HepG2 (cell line): ENCODE data around the gene MCRIP2. TPM values are rescaled to one million over a fixed set of nuclear protein-coding genes. Genes with fewer than 3 reads are reported as not detected.

Experiments
- AGO2 ChIP-seq: fragments of 200-400 bp; formaldehyde crosslinking; optimal IDR thresholded peaks from 2 replicates; pipeline ENCODE3; 2017; ENCODE audit warnings: mild to moderate bottlenecking, low read depth, low read length, moderate library complexity
- ETV6 ChIP-seq: sonication (generic); formaldehyde crosslinking; conservative IDR thresholded peaks from 2 replicates; pipeline ENCODE4 v1.4.0; 2020; ENCODE audit warnings: missing genetic modification reagents
- HCFC1 ChIP-seq: fragments of 150-350 bp; IDR thresholded peaks from 2 replicates; pipeline ENCODE4 v1.6.1; 2014; ENCODE audit warnings: low read depth, low read length
- KLF6 ChIP-seq: IDR thresholded peaks from 2 replicates; pipeline ENCODE4 v1.8.0; 2016; ENCODE audit warnings: missing biosample characterization, missing genetic modification reagents
- NAIF1 ChIP-seq: sonication (generic); formaldehyde crosslinking; IDR thresholded peaks from 2 replicates; pipeline ENCODE4 v1.5.0; 2020; ENCODE audit warnings: mild to moderate bottlenecking, missing genetic modification reagents, borderline replicate concordance
- SP1 ChIP-seq, 2 experiments: fragments of 450-650 bp in 1 of 2; sonication (generic) in 1 of 2; formaldehyde crosslinking in 1 of 2; IDR thresholded peaks; 2 replicates each; pipeline versions ENCODE4 v1.4.0 to v1.6.1; 2016 to 2020; ENCODE audit warnings: missing genetic modification reagents in 1 of 2
- SP4 ChIP-seq: sonication (generic); formaldehyde crosslinking; IDR thresholded peaks from 2 replicates; pipeline ENCODE4 v1.8.1; 2023; ENCODE audit warnings: mild to moderate bottlenecking, missing genetic modification reagents
- ZC3H13 ChIP-seq: sonication (generic); formaldehyde crosslinking; IDR thresholded peaks from 2 replicates; pipeline ENCODE4 v1.8.1; 2023; ENCODE audit warnings: mild to moderate bottlenecking, missing genetic modification reagents, moderate library complexity
- ZNF260 ChIP-seq: sonication (generic); formaldehyde crosslinking; IDR thresholded peaks from 2 replicates; pipeline ENCODE4 v1.4.0; 2020; ENCODE audit warnings: missing genetic modification reagents, low read depth, mild to moderate bottlenecking, borderline replicate concordance
- ZNF484 ChIP-seq: sonication (generic); formaldehyde crosslinking; IDR thresholded peaks from 2 replicates; pipeline ENCODE4 v1.5.1; 2020; ENCODE audit warnings: mild to moderate bottlenecking, low read depth, missing genetic modification reagents, borderline replicate concordance
- ZNF780A ChIP-seq: sonication (generic); formaldehyde crosslinking; IDR thresholded peaks from 2 replicates; pipeline ENCODE4 v1.8.0; 2022; ENCODE audit warnings: mild to moderate bottlenecking, missing genetic modification reagents, moderate library complexity
- polyA plus RNA-seq, 8 experiments: library from polyadenylated mRNA; depleted of rRNA in 3 of 8; stranded (reverse) in 7 of 8; unstranded in 1 of 8; fragments of >200 nt; fragmentation: Illumina TruSeq in 4 of 8; extraction: Trizol in 4 of 8; gene quantifications; 2 replicates each; pipeline versions ENCODE4 v1.2.1 to v1.2.3, GENCODE V29; 2011 to 2016; ENCODE audit warnings: low read depth in 4 of 8, missing spikeins in 1 of 8, mixed read lengths in 1 of 8; ENCODE audit not compliant: insufficient read depth in 1 of 8
- total RNA-seq, 5 experiments: library from RNA; depleted of rRNA; stranded (reverse); fragments of >200 nt; fragmentation: Illumina TruSeq; extraction: Trizol; gene quantifications; 2 replicates each; pipeline ENCODE4 v1.2.3, GENCODE V29; 2016; ENCODE audit warnings: low read depth in 1 of 5
- TF ChIP-seq, protein P1 (sequence below): sonication (generic); formaldehyde crosslinking; IDR thresholded peaks from 2 replicates; pipeline ENCODE4 v1.8.0; 2022; ENCODE audit warnings: missing genetic modification reagents, low read depth, mild to moderate bottlenecking, borderline replicate concordance
- TF ChIP-seq, protein P2 (sequence below): sonication (generic); formaldehyde crosslinking; IDR thresholded peaks from 2 replicates; pipeline ENCODE4 v1.4.0; 2020; ENCODE audit warnings: missing genetic modification reagents, mild to moderate bottlenecking, borderline replicate concordance
- TF ChIP-seq, protein P3 (sequence below): sonication (generic); formaldehyde crosslinking; IDR thresholded peaks from 2 replicates; pipeline ENCODE4 v1.8.0; 2023; ENCODE audit warnings: mild to moderate bottlenecking, missing genetic modification reagents
- TF ChIP-seq, protein P4 (sequence below): sonication (generic); formaldehyde crosslinking; IDR thresholded peaks from 2 replicates; pipeline ENCODE4 v1.9.0; 2021; ENCODE audit warnings: mild to moderate bottlenecking, missing genetic modification reagents
- TF ChIP-seq, protein P5 (sequence below): sonication (generic); formaldehyde crosslinking; IDR thresholded peaks from 2 replicates; pipeline ENCODE4 v1.5.1; 2020; ENCODE audit warnings: missing genetic modification reagents, mild to moderate bottlenecking, borderline replicate concordance

MCRIP2 gene
- total and polyA plus RNA-seq, 2 of the 13 experiments (the other 11 are each of a cell fraction or from before 2014, with no cell fraction given): 39.6 to 76.7 TPM

DNA sequence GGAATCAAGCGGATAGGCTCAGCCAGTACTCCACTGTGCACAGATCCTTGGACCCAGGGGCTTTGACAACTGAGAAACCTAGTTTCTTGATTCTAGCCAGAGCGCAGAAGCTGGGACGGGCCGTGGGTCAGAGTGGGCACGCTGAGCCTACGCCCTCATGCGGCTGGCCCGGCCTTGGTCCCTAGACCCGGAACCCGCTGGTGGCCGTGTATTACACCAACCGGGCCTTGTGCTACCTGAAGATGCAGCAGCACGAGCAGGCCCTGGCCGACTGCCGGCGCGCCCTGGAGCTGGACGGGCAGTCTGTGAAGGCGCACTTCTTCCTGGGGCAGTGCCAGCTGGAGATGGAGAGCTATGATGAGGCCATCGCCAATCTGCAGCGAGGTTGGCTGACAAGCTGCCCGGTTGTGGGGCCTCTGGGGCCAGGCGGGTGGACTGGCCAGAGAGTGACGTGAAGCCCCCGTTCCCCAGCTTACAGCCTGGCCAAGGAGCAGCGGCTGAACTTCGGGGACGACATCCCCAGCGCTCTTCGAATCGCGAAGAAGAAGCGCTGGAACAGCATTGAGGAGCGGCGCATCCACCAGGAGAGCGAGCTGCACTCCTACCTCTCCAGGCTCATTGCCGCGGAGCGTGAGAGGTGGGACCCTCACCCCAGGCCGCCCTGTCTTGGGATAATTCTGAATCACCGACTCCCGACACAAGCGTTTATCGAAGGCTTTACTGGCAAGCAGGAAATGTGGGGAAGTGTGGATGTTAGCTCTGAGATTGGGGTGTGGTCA is 39.5 kb downstream of the MCRIP2 start (continued):
- TF ChIP-seq HCFC1 (no peak), ZC3H13 (CRISPR knock-in tag) (no peak; the same call in 1 of the 2 replicates), SP4 (CRISPR knock-in tag) (no peak), SP1 (IDR thresholded peaks at IDR 0.05) (no peak), SP1 (CRISPR knock-in tag; IDR thresholded peaks at IDR 0.05) (no peak), ETV6 (CRISPR knock-in tag) (no peak), KLF6 (CRISPR knock-in tag) (0 out of 2 replicates have a peak, but pooled peaks have one; percentile 57), ZNF260 (CRISPR knock-in tag) (no peak), AGO2 (no peak), NAIF1 (CRISPR knock-in tag) (no peak), ZNF780A (CRISPR knock-in tag) (no peak), ZNF484 (CRISPR knock-in tag) (no peak)
- TF ChIP-seq, protein P1, sequence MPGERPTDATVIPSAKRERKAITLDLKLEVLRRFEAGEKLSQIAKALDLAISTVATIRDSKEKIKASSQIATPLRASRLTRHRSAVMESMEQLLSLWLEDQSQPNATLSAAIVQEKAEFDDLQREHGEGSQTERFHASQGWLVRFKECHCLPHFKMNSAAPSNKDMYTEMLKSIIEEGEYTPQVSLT (CRISPR knock-in tag): no peak
- TF ChIP-seq, protein P2, sequence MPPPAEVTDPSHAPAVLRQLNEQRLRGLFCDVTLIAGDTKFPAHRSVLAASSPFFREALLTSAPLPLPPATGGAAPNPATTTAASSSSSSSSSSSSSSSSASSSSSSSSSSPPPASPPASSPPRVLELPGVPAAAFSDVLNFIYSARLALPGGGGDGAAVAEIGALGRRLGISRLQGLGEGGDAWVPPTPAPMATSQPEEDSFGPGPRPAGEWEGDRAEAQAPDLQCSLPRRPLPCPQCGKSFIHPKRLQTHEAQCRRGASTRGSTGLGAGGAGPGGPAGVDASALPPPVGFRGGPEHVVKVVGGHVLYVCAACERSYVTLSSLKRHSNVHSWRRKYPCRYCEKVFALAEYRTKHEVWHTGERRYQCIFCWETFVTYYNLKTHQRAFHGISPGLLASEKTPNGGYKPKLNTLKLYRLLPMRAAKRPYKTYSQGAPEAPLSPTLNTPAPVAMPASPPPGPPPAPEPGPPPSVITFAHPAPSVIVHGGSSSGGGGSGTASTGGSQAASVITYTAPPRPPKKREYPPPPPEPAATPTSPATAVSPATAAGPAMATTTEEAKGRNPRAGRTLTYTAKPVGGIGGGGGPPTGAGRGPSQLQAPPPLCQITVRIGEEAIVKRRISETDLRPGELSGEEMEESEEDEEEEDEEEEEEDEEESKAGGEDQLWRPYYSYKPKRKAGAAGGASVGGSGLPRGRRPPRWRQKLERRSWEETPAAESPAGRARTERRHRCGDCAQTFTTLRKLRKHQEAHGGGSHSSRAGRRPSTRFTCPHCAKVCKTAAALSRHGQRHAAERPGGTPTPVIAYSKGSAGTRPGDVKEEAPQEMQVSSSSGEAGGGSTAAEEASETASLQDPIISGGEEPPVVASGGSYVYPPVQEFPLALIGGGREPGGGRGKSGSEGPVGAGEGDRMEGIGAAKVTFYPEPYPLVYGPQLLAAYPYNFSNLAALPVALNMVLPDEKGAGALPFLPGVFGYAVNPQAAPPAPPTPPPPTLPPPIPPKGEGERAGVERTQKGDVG: no peak
- TF ChIP-seq, protein P3, sequence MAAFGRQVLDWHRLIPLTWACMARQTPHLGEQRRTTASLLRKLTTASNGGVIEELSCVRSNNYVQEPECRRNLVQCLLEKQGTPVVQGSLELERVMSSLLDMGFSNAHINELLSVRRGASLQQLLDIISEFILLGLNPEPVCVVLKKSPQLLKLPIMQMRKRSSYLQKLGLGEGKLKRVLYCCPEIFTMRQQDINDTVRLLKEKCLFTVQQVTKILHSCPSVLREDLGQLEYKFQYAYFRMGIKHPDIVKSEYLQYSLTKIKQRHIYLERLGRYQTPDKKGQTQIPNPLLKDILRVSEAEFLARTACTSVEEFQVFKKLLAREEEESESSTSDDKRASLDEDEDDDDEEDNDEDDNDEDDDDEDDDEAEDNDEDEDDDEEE (CRISPR knock-in tag): no peak
- TF ChIP-seq, protein P4, sequence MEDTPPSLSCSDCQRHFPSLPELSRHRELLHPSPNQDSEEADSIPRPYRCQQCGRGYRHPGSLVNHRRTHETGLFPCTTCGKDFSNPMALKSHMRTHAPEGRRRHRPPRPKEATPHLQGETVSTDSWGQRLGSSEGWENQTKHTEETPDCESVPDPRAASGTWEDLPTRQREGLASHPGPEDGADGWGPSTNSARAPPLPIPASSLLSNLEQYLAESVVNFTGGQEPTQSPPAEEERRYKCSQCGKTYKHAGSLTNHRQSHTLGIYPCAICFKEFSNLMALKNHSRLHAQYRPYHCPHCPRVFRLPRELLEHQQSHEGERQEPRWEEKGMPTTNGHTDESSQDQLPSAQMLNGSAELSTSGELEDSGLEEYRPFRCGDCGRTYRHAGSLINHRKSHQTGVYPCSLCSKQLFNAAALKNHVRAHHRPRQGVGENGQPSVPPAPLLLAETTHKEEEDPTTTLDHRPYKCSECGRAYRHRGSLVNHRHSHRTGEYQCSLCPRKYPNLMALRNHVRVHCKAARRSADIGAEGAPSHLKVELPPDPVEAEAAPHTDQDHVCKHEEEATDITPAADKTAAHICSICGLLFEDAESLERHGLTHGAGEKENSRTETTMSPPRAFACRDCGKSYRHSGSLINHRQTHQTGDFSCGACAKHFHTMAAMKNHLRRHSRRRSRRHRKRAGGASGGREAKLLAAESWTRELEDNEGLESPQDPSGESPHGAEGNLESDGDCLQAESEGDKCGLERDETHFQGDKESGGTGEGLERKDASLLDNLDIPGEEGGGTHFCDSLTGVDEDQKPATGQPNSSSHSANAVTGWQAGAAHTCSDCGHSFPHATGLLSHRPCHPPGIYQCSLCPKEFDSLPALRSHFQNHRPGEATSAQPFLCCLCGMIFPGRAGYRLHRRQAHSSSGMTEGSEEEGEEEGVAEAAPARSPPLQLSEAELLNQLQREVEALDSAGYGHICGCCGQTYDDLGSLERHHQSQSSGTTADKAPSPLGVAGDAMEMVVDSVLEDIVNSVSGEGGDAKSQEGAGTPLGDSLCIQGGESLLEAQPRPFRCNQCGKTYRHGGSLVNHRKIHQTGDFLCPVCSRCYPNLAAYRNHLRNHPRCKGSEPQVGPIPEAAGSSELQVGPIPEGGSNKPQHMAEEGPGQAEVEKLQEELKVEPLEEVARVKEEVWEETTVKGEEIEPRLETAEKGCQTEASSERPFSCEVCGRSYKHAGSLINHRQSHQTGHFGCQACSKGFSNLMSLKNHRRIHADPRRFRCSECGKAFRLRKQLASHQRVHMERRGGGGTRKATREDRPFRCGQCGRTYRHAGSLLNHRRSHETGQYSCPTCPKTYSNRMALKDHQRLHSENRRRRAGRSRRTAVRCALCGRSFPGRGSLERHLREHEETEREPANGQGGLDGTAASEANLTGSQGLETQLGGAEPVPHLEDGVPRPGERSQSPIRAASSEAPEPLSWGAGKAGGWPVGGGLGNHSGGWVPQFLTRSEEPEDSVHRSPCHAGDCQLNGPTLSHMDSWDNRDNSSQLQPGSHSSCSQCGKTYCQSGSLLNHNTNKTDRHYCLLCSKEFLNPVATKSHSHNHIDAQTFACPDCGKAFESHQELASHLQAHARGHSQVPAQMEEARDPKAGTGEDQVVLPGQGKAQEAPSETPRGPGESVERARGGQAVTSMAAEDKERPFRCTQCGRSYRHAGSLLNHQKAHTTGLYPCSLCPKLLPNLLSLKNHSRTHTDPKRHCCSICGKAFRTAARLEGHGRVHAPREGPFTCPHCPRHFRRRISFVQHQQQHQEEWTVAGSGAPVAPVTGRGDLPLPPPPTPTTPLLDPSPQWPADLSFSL (CRISPR knock-in tag): no peak
- TF ChIP-seq, protein P5, sequence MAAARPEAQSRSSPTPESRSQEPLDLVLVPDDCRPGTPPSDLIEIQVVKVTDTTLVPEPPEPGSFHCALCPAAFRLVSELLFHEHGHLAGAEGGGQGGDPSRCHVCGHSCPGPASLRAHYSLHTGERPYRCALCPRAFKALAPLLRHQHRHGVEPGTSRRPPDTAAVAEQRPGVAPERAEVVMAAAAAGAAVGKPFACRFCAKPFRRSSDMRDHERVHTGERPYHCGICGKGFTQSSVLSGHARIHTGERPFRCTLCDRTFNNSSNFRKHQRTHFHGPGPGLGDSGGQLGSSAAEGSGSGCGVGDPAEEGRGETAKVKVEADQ (CRISPR knock-in tag): no peak
